GM18858 (cell line): Measurements from ENCODE around the gene SEPTIN11.
"Not testable (repeated sequence)": the region's sequence is repeated elsewhere in the genome, so short reads cannot be mapped to it uniquely, and the experiment has no call there.

Source experiments
- ATAC-seq: cut with Tn5 transposase; IDR thresholded peaks from one replicate; pipeline ENCODE4 v1.9.1; 2021; ENCODE audit not compliant: unreplicated experiment

Gene SEPTIN11

GRCh38 chr4:76951672-76952010 lies 2.1 kb downstream of the SEPTIN11 start:
- ATAC-seq: no peak

- ATAC-seq: no peak
Measured at GRCh38 chr4:76952071-76952470, 2.5 kb downstream of the SEPTIN11 start.

- ATAC-seq: no peak
Measured at GRCh38 chr4:76952656-76953582, 3.4 kb downstream of the SEPTIN11 start.

- ATAC-seq: no peak
Measured at GRCh38 chr4:76953956-76954355, 4.4 kb downstream of the SEPTIN11 start.

GRCh38 chr4:76954489-76954888 lies 4.9 kb downstream of the SEPTIN11 start:
- ATAC-seq: no peak

- ATAC-seq: no peak
Measured at GRCh38 chr4:76955182-76955581, 5.6 kb downstream of the SEPTIN11 start.

- ATAC-seq: no peak
Measured at GRCh38 chr4:76957004-76957738, 7.6 kb downstream of the SEPTIN11 start.

- no peak for ATAC-seq
Measured at GRCh38 chr4:76958891-76959290, 9.3 kb downstream of the SEPTIN11 start.

- peak; percentile 95 for ATAC-seq
Measured at GRCh38 chr4:76960014-76960413, 10.5 kb downstream of the SEPTIN11 start.

- ATAC-seq: no peak
Measured at GRCh38 chr4:76962406-76963130, 13.0 kb downstream of the SEPTIN11 start.

GRCh38 chr4:76963131-76963750 lies 13.7 kb downstream of the SEPTIN11 start:
- no peak for ATAC-seq

- ATAC-seq: not testable (repeated sequence)
Measured at GRCh38 chr4:76963927-76964326, 14.4 kb downstream of the SEPTIN11 start.

GRCh38 chr4:76964769-76965168 lies 15.2 kb downstream of the SEPTIN11 start:
- ATAC-seq: no peak

- no peak for ATAC-seq
Measured at GRCh38 chr4:76965866-76966579, 16.5 kb downstream of the SEPTIN11 start.

- no peak for ATAC-seq
Measured at GRCh38 chr4:76968937-76969336, 19.4 kb downstream of the SEPTIN11 start.

GRCh38 chr4:76969495-76969894 lies 19.9 kb downstream of the SEPTIN11 start:
- ATAC-seq: no peak

- no peak for ATAC-seq
Measured at GRCh38 chr4:76969941-76970529, 20.5 kb downstream of the SEPTIN11 start.

- ATAC-seq: no peak
Measured at GRCh38 chr4:76972306-76972705, 22.8 kb downstream of the SEPTIN11 start.

- no peak for ATAC-seq
Measured at GRCh38 chr4:76974150-76974549, 24.6 kb downstream of the SEPTIN11 start.

GRCh38 chr4:76977113-76977512 lies 27.6 kb downstream of the SEPTIN11 start:
- ATAC-seq: no peak
